CD4-positive, alpha-beta T cell treated with Interleukin-21 for 1 hour (primary cell): ENCODE results near the gene NINJ2.
"Not testable (repeated sequence)": the region's sequence is repeated elsewhere in the genome, so short reads cannot be mapped to it uniquely, and the experiment has no call there.

Experiments
- DNase-seq: peaks from one replicate; pipeline ENCODE4 v3.0.0-alpha.2; 2020

Gene NINJ2

GRCh38 chr12:663293-663871, at the start of gene NINJ2:
NINJ2 (minus strand) TSS chr12:663445; CDS start chr12:663360, 85 bp downstream.
- DNase-seq, result no peak

- no peak for DNase-seq
Observed at GRCh38 chr12:712172-712863, 49.1 kb upstream of the NINJ2 start.

- DNase-seq, result no peak
Observed at GRCh38 chr12:709455-710020, 46.3 kb upstream of the NINJ2 start.

GRCh38 chr12:708084-708483, 44.8 kb upstream of the NINJ2 start:
- DNase-seq, result not testable (repeated sequence)

GRCh38 chr12:704516-705242, 41.4 kb upstream of the NINJ2 start:
- no peak for DNase-seq

GRCh38 chr12:701896-702539, 38.8 kb upstream of the NINJ2 start:
- no peak for DNase-seq

- DNase-seq, result no peak
Observed at GRCh38 chr12:700016-700415, 36.8 kb upstream of the NINJ2 start.

GRCh38 chr12:698222-698621, 35.0 kb upstream of the NINJ2 start:
- not testable (repeated sequence) for DNase-seq

GRCh38 chr12:697481-697880, 34.2 kb upstream of the NINJ2 start:
- DNase-seq, result peak; percentile 21

- DNase-seq, result no peak
Observed at GRCh38 chr12:694734-695503, 31.7 kb upstream of the NINJ2 start.

- no peak for DNase-seq
Observed at GRCh38 chr12:693934-694533, 30.8 kb upstream of the NINJ2 start.

- no peak for DNase-seq
Observed at GRCh38 chr12:692274-692673, 29.0 kb upstream of the NINJ2 start.

GRCh38 chr12:690466-690865, 27.2 kb upstream of the NINJ2 start:
- no peak for DNase-seq

- DNase-seq, result peak; percentile 92
Observed at GRCh38 chr12:685388-685787, 22.1 kb upstream of the NINJ2 start.

- no peak for DNase-seq
Observed at GRCh38 chr12:684416-684815, 21.2 kb upstream of the NINJ2 start.

- DNase-seq, result no peak
Observed at GRCh38 chr12:681568-682256, 18.5 kb upstream of the NINJ2 start.

GRCh38 chr12:678747-679712, 15.8 kb upstream of the NINJ2 start:
- no peak for DNase-seq

GRCh38 chr12:675562-675961, 12.3 kb upstream of the NINJ2 start:
- no peak for DNase-seq

- peak; percentile 88 for DNase-seq
Observed at GRCh38 chr12:674272-674781, 11.1 kb upstream of the NINJ2 start.

GRCh38 chr12:673849-674248, 10.6 kb upstream of the NINJ2 start:
- no peak for DNase-seq
